ENCODE results near the gene TMEM91. TPM values are rescaled to one million over a fixed set of nuclear protein-coding genes. Genes with fewer than 3 reads are reported as not detected.

TMEM91 gene
- total and polyA plus RNA-seq, 2 donors (not counting 1 experiment from before 2014, with no cell fraction given): 6.3 to 7.1 TPM

- Histone ChIP-seq H4K20me1 (ENCODE audit: control insufficient read depth, insufficient read depth, low read length, poor library complexity, severe bottlenecking) (peaks cover 8% of the 10 kb centered on the region), H3K27ac (ENCODE audit: low read length in 2 of 2) (no peak overlapping the region), H3K9ac (ENCODE audit: low read length) (no peak overlapping the region), H2AFZ (ENCODE audit: insufficient read depth, low read depth, low read length, poor library complexity, severe bottlenecking) (no peak overlapping the region), H3K4me2 (replicated peaks; ENCODE audit: low read depth, low read length, poor library complexity, severe bottlenecking) (no peak overlapping the region), H3K79me2 (ENCODE audit: control insufficient read depth, insufficient read depth, low read length) (no peaks in the 10 kb centered on the region), H3K9me3 (ENCODE audit: control extremely low read depth in 1 of 3, control insufficient read depth in 2 of 3, insufficient read depth in 1 of 3, low read length in 2 of 3) (no peaks in the 10 kb centered on the region), H3K4me1 (ENCODE audit: control insufficient read depth in 2 of 2, insufficient read depth in 2 of 2, low read length in 2 of 2) (peaks cover 12 to 15% of the 10 kb centered on the region in 2 donors), H3K36me3 (replicated peaks in 1 of 2; ENCODE audit: control extremely low read depth in 1 of 2, control insufficient read depth in 1 of 2, extremely low read depth in 1 of 2, insufficient read depth in 2 of 2, low read length in 1 of 2) (peaks cover 0 to 44% of the 10 kb centered on the region in 2 experiments), H3K4me3 (ENCODE audit: control extremely low read depth in 1 of 5, extremely low read depth in 1 of 5, insufficient read depth in 1 of 5, low read depth in 2 of 5, low read length in 4 of 5) (no peak overlapping the region), H3K27me3 (replicated peaks in 1 of 4; ENCODE audit: control extremely low read depth in 1 of 4, control insufficient read depth in 3 of 4, insufficient read depth in 4 of 4, low read length in 3 of 4) (no peaks in the 10 kb centered on the region)
- intact Hi-C loops (cut with micrococcal nuclease): no loop called here
- ATAC-seq (ENCODE audit: low read depth) (no peak), DNase-seq (no peak)
- Mint-ChIP-seq H3K4me3 (no peak overlapping the region), H3K4me1 (peaks cover 13% of the 10 kb centered on the region), H3K27ac (peak overlapping the region; percentile 20), H3K9me3 (ENCODE audit: insufficient read depth) (no peaks in the 10 kb centered on the region), H3K27me3 (no peaks in the 10 kb centered on the region)
- ChIA-PET POLR2A (no interaction called here), CTCF (interaction anchor here (1.4 kb wide), 1 partner anchor 23 kb away, joined by 5 read pairs; no protein-coding TSS in a partner anchor)
- 87% methylated on average over 36 of the region's 36 CpGs for WGBS (ENCODE audit: insufficient coverage)
- TF ChIP-seq CTCF (IDR thresholded peaks at IDR 0.05) (no peak), EZH2 (IDR thresholded peaks at IDR 0.05; ENCODE audit: borderline replicate concordance, insufficient read depth, low read depth, low read length, poor library complexity, severe bottlenecking) (no peak)
These were observed 49.9 kb downstream of the TMEM91 start for GRCh38 chr19:41426116-41426841.

- Histone ChIP-seq H3K4me2 (replicated peaks; ENCODE audit: low read depth, low read length, poor library complexity, severe bottlenecking) (peak within 1 kb of the TSS; percentile 69), H3K36me3 (replicated peaks in 1 of 2; ENCODE audit: control extremely low read depth in 1 of 2, control insufficient read depth in 1 of 2, extremely low read depth in 1 of 2, insufficient read depth in 2 of 2, low read length in 1 of 2) (peaks cover 0 to 48% of the 10 kb centered on the region in 2 experiments), H2AFZ (ENCODE audit: insufficient read depth, low read depth, low read length, poor library complexity, severe bottlenecking) (peak within 1 kb of the TSS; percentile 71), H3K4me1 (ENCODE audit: control insufficient read depth in 2 of 2, insufficient read depth in 2 of 2, low read length in 2 of 2) (peaks cover 12 to 15% of the 10 kb centered on the region in 2 donors), H3K4me3 (ENCODE audit: control extremely low read depth in 1 of 5, extremely low read depth in 1 of 5, insufficient read depth in 1 of 5, low read depth in 2 of 5, low read length in 4 of 5) (peak within 1 kb of the TSS in 1 of 5 experiments; percentile 40), H3K9ac (ENCODE audit: low read length) (peak within 1 kb of the TSS; percentile 19), H4K20me1 (ENCODE audit: control insufficient read depth, insufficient read depth, low read length, poor library complexity, severe bottlenecking) (no peaks in the 10 kb centered on the region), H3K27me3 (replicated peaks in 1 of 4; ENCODE audit: control extremely low read depth in 1 of 4, control insufficient read depth in 3 of 4, insufficient read depth in 4 of 4, low read length in 3 of 4) (no peaks in the 10 kb centered on the region), H3K79me2 (ENCODE audit: control insufficient read depth, insufficient read depth, low read length) (no peaks in the 10 kb centered on the region), H3K9me3 (ENCODE audit: control extremely low read depth in 1 of 3, control insufficient read depth in 2 of 3, insufficient read depth in 1 of 3, low read length in 2 of 3) (no peaks in the 10 kb centered on the region), H3K27ac (ENCODE audit: low read length in 2 of 2) (peak within 1 kb of the TSS in 1 of 2 donors; percentile 36)
- 34% methylated on average over 12 of the region's 19 CpGs for WGBS (ENCODE audit: insufficient coverage)
- peaks cover 13% of the 10 kb centered on the region for H3K4me1 Mint-ChIP-seq
- peak within 1 kb of the TSS; percentile 49 for H3K4me3 Mint-ChIP-seq
- H3K27me3 Mint-ChIP-seq: no peaks in the 10 kb centered on the region
- ChIA-PET POLR2A (no interaction called here), CTCF (interaction anchor here (1.4 kb wide), 1 partner anchor 22 kb away, joined by 5 read pairs; no protein-coding TSS in a partner anchor)
- H3K9me3 Mint-ChIP-seq (ENCODE audit: insufficient read depth): no peaks in the 10 kb centered on the region
- no peak for DNase-seq
- ATAC-seq (ENCODE audit: low read depth): peak; percentile 24
- intact Hi-C loops (cut with micrococcal nuclease): no loop called here
- no peak for TF ChIP-seq CTCF (IDR thresholded peaks at IDR 0.05)
- no peak for TF ChIP-seq EZH2 (IDR thresholded peaks at IDR 0.05; ENCODE audit: borderline replicate concordance, insufficient read depth, low read depth, low read length, poor library complexity, severe bottlenecking)
- peak within 1 kb of the TSS; percentile 57 for H3K27ac Mint-ChIP-seq
These were observed 50.8 kb downstream of the TMEM91 start, which contains the start of gene B3GNT8 for GRCh38 chr19:41426952-41427646. Gene B3GNT8, minus strand, starts transcription at chr19:41427374. Its CDS starts 596 bp downstream, at chr19:41426778.

All from B cell (primary cell).